Tracheal epithelial cell (primary cell): ENCODE measurements around the gene TTC3. TPM values are rescaled to one million over a fixed set of nuclear protein-coding genes. Genes with fewer than 3 reads are reported as not detected.

Experiments
- total RNA-seq: library from RNA; depleted of rRNA; stranded (reverse); fragments of >200 nt; gene quantifications from 2 replicates; pipeline ENCODE4 v1.2.1, GENCODE V29; 2014

TTC3 gene, protein sequence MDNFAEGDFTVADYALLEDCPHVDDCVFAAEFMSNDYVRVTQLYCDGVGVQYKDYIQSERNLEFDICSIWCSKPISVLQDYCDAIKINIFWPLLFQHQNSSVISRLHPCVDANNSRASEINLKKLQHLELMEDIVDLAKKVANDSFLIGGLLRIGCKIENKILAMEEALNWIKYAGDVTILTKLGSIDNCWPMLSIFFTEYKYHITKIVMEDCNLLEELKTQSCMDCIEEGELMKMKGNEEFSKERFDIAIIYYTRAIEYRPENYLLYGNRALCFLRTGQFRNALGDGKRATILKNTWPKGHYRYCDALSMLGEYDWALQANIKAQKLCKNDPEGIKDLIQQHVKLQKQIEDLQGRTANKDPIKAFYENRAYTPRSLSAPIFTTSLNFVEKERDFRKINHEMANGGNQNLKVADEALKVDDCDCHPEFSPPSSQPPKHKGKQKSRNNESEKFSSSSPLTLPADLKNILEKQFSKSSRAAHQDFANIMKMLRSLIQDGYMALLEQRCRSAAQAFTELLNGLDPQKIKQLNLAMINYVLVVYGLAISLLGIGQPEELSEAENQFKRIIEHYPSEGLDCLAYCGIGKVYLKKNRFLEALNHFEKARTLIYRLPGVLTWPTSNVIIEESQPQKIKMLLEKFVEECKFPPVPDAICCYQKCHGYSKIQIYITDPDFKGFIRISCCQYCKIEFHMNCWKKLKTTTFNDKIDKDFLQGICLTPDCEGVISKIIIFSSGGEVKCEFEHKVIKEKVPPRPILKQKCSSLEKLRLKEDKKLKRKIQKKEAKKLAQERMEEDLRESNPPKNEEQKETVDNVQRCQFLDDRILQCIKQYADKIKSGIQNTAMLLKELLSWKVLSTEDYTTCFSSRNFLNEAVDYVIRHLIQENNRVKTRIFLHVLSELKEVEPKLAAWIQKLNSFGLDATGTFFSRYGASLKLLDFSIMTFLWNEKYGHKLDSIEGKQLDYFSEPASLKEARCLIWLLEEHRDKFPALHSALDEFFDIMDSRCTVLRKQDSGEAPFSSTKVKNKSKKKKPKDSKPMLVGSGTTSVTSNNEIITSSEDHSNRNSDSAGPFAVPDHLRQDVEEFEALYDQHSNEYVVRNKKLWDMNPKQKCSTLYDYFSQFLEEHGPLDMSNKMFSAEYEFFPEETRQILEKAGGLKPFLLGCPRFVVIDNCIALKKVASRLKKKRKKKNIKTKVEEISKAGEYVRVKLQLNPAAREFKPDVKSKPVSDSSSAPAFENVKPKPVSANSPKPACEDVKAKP (N-terminal part only)
- 142 and 149 TPM in 2 replicates for total RNA-seq

DNA sequence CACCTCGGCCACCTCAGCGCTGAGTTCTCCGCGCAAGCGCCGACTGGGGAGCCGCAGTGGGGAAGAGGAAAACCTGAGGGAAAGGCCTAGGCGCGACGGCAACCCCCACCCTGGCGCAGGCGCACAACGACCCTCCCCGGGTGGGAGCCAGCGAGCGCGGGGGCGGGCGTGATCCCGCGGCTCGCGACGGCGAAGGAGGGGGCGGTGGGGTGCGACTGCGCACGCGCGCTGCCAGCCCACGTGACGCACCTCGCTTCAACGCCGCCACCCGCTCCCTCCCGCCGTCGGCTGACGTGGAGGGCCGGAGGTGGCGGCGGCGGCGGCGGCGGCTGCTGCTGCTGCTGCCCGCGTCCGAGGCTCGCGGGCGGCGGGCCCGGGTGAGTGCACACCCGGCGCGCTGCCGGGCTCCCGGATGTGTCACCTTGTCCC is at the start of gene TTC3, which contains the start of gene PIGP:
Gene TTC3, plus strand, starts transcription at position 267 of the 429 bp plus-strand sequence. CDS start 14,004 bp downstream, outside the sequence.
Gene PIGP, minus strand, starts transcription at position 84 of the 429 bp plus-strand sequence. CDS start 556 bp downstream, outside the sequence.

Other genes with a start within 250 kb of the TTC3 start
- gene HLCS, start 106.6 kb upstream of the TTC3 start, total RNA-seq: 23.7 and 23.9 TPM in 2 replicates
- gene RIPPLY3, start 66.6 kb upstream of the TTC3 start, total RNA-seq: 0.24 TPM in 1 of 2 replicates, not detected in the other
- 7.5 and 9.8 TPM in 2 replicates for gene PIGP, start 183 bp upstream of the TTC3 start, total RNA-seq
- gene VPS26C, start 194.1 kb downstream of the TTC3 start, total RNA-seq: 43.5 and 56.9 TPM in 2 replicates